AG09309 (cell line): ENCODE results near the gene HTR2B.
A peak's percentile ranks its signal among the peaks of the same experiment; 100 is the strongest.

Experiments used
- DNase-seq: peaks from one replicate; pipeline ENCODE4 v3.0.0-alpha.2; 2010; ENCODE audit warnings: low read depth
- H3K4me3 ChIP-seq: 2 replicates; pipeline ENCODE4 v1.5.1; 2011; ENCODE audit warnings: mild to moderate bottlenecking, low read depth, low read length, moderate library complexity; ENCODE audit not compliant: control insufficient read depth
- CTCF ChIP-seq: IDR thresholded peaks from 2 replicates; pipeline ENCODE4 v1.5.1; 2011; ENCODE audit warnings: mild to moderate bottlenecking, low read depth, low read length, inconsistent platforms; ENCODE audit not compliant: insufficient read depth, control insufficient read depth; ENCODE audit errors: missing control alignments

HTR2B gene

DNA sequence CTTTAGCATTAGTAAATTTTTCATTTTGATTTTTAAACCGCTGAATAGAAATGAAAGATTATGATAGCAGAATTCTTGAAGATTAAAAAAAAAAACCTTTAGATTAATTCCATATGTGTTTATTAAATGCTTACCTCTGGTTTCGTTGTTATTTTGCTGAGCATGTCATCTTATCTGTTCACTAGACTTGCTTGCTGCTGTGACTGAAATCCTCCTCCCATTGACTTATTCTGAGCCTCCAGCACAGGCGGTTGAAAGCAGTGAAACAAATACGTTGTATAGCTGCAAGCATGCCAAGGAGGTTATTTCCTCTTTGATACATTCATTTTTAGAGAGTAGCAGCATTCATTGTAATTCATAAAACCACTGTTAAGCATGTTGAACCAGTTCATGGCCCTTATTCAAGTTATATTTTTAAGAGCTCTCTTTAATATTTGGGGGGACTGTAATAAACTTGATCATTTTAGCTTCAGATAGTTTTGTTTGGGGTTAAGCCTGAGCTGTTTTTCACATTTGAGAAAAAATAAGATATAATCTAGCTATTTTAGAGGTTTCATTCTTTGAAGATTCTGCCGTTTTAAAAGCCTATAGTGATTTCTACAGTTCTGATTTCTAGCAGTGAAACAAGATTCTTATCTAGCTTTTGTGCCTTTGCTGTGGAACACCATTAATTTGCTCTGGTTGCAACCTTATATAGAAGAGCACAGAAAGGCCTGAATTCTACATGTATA, at the start of gene HTR2B:
HTR2B (minus strand) TSS at position 205 of the 731 bp plus-strand sequence. CDS start 1,278 bp downstream, outside the sequence.
- DNase-seq, result no peak
- no peak for TF ChIP-seq CTCF
- H3K4me3 ChIP-seq, result no peak within 1 kb of the TSS

- DNase-seq, result no peak
- no peak for TF ChIP-seq CTCF
- H3K4me3 ChIP-seq, result no peak overlapping the region
Measured at GRCh38 chr2:231174211-231174651, 49.4 kb upstream of the HTR2B start.

GRCh38 chr2:231172025-231172424, 47.2 kb upstream of the HTR2B start:
- DNase-seq, result peak; percentile 61
- no peak overlapping the region for H3K4me3 ChIP-seq
- TF ChIP-seq CTCF, result no peak

DNA sequence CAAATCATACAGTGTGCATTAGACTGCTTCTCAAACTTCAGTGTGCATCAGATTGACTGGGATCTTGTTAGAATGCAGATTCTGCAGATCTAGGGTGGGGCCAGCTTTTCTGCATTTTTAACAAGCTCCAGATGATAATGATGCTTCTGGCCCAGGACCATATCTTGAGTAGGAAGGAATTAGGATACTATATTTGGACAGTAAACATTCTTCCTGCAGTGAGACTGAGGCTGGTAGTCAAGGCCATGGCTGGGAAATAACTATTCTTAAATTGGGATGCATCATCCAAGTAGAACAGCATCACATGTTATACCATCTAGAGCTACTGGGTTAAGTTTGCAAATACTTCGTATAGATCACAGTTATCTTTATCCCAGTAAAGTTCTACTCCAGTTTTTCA, 45.2 kb upstream of the HTR2B start:
- no peak for TF ChIP-seq CTCF
- DNase-seq, result peak; percentile 46
- H3K4me3 ChIP-seq, result no peak overlapping the region

DNA sequence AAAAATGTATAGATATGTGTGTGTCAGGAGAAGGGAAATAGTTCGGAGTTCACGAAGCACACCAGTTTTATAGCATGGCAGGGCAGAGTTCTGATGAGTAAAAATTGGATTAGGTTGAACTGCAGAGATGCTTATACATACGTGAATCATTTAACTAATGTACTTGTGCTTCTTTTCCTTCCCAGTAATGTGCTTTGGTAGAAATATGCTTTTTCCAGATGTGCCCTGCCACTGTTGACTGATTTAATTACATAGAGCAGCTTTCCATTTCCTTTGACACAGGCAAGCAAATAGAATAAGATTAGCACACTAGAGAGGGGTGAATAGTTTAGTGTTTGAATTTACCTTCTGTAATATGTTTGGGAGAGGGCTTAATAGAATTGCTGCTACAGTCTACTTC, 44.6 kb upstream of the HTR2B start:
- no peak for TF ChIP-seq CTCF
- no peak for DNase-seq
- H3K4me3 ChIP-seq, result no peak overlapping the region

- no peak for DNase-seq
Measured at GRCh38 chr2:231168460-231169139, 43.8 kb upstream of the HTR2B start.

More at GRCh38 chr2:231168460-231169139, 43.8 kb upstream of the HTR2B start:
- H3K4me3 ChIP-seq, result no peak overlapping the region
- TF ChIP-seq CTCF, result no peak
